Urothelium cell line (cell line): ENCODE data around the gene SCN7A.
"Not testable (repeated sequence)": the region's sequence is repeated elsewhere in the genome, so short reads cannot be mapped to it uniquely, and the experiment has no call there.

Experiments
- DNase-seq: peaks from one replicate; pipeline ENCODE4 v3.0.0; 2011; ENCODE audit warnings: low spot score, mixed read lengths
- FAIRE-seq: peaks from 2 replicates; lab custom pipeline; 2011; peaks lifted over from hg19 to GRCh38; lab: Jason Lieb, UNC

Gene SCN7A

DNA sequence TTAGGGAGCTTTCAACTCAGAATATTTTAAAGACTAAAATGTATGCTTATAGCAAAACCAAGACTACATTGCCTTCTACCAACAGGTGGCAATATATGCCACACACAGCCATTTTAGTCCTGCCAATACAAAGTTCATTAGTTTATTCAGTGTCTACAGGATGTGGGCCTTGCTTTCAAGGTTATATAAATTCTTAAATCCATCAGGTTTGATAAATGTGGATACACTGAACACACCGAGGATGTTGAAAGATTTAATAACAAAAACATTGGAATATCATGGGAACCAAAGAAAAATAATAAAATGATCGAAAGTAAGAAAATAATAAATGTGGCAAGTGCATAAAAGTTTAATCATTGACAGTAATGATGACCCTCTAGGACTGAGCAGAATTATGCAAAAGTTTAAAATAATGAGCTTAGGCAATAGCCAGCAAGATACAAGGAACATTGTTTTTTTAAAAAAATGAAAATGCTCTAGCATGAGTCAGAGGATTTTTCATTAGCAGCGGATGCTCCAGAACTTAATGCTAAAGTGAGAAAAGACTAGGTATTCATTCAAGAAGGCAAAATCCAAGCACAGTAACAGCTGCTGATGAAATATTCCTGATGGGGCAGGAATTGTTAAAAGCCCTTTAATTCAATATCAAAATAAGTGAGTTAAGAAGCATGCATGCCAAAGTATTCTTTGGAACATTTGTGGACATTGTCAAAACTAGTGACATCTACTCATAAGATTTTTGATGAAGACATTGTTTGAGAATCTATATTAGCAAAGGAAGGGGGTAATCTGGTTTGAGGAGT lies 132.5 kb downstream of the SCN7A start:
- DNase-seq (no peak), FAIRE-seq (no peak)

DNA sequence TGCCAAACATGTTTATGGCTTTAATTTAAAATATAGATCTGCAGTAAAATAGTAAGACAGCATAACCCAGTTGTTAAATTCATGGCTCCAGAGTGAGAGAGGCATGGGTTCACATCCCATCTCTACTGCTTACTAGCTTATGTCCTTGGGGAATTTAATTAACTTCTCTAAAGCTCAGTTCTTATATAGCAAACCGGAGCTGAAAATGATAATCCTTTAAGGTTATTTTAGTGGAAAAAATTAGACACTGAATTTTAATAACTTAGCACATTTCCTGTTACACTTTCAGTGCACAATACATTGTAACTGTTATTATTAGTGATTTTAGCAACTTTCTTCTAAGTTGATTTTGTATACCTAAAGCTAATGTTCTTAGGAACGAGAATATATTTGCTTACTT lies 133.1 kb downstream of the SCN7A start:
- no peak for DNase-seq
- FAIRE-seq, result no peak

DNA sequence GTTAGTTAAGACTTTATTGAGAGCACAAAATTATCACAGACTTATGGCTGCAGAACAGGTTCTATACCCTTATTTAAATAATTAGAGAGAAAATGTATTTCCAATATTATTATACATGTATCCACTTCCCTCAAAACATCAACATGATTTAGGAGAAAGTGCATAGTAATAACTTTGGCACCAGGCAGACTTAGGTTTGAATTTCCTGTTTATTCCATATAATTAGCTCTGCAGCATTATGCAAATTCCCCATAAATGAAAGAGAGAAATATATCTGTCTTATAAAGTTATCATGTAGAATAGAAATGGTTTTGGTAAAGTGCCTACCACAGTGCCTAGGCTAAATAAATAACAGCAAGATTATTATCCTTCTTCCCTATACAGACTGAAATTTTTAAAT lies 133.6 kb downstream of the SCN7A start:
- DNase-seq (no peak), FAIRE-seq (no peak)

DNA sequence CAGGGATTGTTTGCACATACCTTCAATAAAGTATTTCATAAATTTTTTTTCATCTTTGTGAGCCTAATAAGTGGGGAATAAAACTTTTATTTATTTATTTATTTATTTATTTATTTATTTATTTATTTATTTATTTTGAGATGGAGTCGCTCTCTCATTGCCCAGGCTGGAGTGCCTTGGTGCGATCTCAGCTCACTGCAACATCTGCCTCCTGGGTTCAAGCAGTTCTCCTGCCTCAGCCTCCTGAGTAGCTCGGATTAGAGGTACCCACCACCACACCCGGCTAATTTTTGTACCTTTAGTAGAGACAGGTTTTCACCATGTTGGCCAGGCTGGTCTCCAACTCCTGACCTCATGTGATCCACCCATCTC lies 136.1 kb downstream of the SCN7A start:
- DNase-seq, result not testable (repeated sequence)

DNA sequence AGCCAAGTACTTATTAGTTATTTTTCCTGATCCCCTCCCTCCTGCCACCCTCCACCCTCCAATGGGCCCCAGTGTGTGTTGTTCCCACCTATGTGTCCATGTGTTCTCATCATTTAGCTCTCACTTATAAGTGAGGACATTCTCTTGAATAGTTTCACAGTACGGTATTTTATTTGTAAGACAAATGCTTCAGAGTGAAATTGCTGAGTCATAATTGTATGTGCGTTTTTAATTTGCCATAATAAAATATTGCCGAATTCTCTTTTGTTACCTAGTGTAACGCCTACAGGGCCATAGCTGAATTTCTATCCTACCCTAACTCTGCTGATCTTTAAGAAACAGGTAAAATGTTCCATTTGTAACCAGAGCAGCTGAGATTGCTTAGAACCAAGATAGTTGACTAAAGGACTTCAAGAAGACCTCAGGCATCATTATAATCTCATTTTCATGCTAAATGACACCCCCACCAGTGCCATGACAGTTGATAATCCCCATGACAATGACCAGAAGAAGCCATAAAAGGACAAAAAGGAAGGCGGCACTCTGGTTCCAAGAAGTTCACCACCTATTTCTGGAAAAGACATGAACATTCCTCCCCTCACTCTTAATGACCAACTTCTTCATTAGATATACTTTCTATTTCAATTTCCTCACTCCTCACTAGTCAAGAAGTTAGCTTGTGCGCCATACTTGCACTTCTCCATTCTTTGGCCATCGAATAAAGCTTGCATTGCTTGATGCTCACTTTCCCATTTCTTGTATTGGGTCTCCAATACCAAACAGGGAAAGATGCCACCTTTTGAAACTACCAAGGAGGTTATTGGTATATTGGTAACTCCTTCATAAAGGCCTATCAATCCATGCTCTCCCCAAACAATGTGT lies 136.7 kb downstream of the SCN7A start:
- no peak for DNase-seq
- FAIRE-seq, result no peak

More for the DNA sequence above, 136.1 kb downstream of the SCN7A start:
- not testable (repeated sequence) for FAIRE-seq
